ENCODE data around the gene SLC26A9.

DNA sequence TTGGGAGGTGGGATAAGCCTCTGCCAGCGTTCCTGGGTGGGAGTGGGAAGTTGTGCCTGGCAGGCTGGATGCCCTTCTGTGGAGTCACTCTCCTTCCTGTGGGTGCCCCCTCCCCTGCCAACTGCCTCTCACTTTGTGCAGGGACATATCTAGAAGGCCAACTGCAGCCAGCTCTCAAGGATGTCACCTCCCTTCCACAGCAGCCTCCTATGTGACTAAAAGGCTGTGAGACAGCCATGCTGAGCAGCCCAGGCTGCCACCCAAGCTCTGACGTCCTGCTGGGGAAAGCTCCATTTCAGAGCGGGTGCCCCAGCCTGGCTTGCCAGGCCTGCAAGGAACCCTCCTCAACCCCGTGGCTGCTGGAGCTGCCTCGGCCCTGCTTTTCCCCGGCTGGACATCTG is 19.6 kb upstream of the SLC26A9 start:
- TF ChIP-seq, protein P1, sequence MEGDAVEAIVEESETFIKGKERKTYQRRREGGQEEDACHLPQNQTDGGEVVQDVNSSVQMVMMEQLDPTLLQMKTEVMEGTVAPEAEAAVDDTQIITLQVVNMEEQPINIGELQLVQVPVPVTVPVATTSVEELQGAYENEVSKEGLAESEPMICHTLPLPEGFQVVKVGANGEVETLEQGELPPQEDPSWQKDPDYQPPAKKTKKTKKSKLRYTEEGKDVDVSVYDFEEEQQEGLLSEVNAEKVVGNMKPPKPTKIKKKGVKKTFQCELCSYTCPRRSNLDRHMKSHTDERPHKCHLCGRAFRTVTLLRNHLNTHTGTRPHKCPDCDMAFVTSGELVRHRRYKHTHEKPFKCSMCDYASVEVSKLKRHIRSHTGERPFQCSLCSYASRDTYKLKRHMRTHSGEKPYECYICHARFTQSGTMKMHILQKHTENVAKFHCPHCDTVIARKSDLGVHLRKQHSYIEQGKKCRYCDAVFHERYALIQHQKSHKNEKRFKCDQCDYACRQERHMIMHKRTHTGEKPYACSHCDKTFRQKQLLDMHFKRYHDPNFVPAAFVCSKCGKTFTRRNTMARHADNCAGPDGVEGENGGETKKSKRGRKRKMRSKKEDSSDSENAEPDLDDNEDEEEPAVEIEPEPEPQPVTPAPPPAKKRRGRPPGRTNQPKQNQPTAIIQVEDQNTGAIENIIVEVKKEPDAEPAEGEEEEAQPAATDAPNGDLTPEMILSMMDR (conservative IDR thresholded peaks at IDR 0.05 in 1 of 2, IDR thresholded peaks at IDR 0.05 in 1 of 2; ENCODE audit: low read depth in 1 of 2, low read length in 2 of 2), result no peak
- no peak for TF ChIP-seq EZH2 (IDR thresholded peaks at IDR 0.05; ENCODE audit: low read length, missing control alignments)
